DMS79 (cell line): ENCODE data around the gene MAEA.
"Not testable (repeated sequence)": the region's sequence is repeated elsewhere in the genome, so short reads cannot be mapped to it uniquely, and the experiment has no call there.

ENCODE experiments used
- DNase-seq: peaks from one replicate; lab custom pipeline; 2025; lab: John Stamatoyannopoulos, UW

MAEA gene

DNA sequence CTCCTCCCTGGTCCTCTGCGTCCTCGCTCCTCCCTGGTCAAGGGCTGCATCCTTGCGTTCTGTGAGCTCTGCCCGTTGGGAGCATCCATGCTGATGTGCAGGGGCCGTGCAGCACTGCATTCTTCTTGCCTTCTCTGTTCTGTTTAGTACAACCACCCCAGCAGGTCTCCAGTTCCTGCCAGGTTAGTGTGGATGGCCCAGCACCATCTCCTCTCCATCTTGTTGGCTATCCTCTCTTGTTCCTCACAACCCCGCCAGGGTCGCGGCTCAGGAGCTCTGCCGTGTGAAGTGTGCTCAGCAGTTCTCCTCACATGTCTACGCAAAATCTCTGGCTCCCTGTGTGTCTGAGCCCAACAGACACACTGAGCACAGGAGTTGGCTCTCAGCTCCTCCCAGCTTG lies 10.4 kb upstream of the MAEA start:
- DNase-seq: no peak

DNA sequence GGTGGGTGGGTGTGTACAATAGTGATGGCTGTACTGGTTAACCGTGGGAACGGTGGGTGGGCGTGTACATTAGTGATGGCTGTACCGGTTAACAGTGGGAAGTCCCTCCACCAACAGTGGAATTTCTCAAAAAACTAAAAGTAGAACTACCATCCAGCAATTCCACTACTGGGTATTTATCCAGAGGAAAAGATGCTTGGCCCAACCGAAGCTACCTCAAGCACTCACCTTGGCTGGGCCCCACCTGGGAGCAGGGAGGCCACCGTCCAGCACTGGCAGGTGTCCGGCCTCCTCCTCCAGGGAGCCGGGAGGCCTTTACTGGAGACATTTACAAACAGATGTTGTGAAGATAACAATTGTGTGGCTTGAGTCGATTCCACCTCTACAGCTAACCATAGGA lies 6.0 kb upstream of the MAEA start:
- DNase-seq: no peak

DNA sequence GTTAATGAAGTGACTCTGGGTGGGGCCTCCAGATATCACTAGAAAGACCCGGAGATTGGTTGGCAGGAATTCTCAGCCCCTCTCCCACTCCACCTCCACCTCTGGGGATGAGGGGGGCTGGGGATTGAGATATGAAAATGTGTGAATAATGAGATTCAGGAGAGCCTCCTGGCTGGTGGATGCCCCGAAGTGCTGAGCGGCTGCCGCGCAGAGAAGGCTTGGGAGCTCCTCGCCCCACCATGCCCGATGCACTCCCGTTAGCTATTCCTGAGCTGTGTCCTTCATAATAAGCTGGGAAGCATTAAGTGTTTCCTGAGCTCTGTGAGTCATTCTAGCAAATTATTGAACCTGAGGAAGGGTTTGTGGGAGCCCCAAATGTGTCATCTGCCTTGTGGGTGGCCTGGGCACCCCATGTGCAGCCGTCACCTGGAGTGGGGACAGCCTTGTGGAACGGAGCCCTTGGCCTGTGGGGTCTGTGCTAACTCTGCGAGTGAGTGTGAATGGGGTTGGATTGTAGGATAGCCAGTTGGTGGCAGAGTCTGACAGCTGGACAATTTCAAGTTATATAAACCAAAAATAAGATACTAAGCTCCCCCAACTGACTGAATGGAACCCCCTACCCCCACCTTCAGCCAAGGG lies 4.4 kb upstream of the MAEA start:
- no peak for DNase-seq

DNA sequence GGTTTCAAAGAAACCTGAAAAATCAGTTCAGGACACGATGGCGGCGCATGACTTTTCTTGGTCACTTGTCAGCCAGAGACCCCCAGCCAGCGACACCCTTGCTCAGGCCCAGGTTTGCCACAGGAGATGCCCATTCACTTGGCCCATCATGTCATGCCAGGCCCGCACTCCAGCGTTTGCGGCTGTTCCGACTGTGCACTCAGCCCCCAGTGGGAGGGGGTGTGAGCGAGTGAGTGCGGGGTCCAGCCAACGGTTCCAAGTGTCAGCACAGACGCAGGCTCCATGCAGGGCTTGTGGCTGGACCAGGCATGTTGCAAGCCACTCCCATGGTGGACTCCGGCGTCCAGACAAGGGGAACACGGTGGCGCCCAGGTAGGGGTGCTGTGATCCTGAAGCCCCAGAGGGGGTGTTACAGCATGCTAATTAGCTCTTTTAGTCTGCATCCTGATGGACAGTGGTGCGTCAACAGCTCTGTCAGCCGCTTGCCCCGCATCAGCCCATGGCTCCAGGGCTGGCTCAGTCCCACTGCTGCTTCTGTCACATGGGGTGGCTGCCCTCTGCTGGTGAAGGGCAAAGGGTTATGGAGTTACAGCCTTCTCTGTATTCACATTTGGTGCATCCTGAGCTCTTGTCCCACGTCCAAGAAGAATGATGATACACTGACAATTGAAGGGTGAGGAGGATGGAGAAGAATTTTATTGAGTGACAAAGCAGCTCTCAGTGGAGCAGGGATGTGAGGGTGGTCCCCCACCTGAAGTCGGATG lies 3.7 kb upstream of the MAEA start:
- no peak for DNase-seq

DNA sequence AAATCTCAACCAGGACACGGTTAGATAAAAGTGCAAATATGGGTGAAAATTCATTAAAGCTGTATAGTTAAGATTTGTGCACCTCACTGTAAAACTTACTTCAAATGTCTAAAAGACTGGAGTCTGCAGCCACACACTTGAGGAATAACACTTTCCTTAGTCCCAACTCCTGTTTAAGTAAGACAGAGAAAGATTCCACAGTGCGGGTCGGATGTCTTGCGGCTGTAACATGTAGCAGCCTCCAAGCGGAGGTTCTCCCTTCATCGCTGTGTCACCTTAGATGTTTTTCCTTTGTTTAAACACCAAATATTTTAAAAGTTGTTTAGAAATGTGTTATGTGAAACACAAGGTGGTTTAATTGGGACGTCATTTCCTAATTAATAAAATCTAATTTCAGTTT lies 905 bp upstream of the MAEA start:
- no peak for DNase-seq

DNA sequence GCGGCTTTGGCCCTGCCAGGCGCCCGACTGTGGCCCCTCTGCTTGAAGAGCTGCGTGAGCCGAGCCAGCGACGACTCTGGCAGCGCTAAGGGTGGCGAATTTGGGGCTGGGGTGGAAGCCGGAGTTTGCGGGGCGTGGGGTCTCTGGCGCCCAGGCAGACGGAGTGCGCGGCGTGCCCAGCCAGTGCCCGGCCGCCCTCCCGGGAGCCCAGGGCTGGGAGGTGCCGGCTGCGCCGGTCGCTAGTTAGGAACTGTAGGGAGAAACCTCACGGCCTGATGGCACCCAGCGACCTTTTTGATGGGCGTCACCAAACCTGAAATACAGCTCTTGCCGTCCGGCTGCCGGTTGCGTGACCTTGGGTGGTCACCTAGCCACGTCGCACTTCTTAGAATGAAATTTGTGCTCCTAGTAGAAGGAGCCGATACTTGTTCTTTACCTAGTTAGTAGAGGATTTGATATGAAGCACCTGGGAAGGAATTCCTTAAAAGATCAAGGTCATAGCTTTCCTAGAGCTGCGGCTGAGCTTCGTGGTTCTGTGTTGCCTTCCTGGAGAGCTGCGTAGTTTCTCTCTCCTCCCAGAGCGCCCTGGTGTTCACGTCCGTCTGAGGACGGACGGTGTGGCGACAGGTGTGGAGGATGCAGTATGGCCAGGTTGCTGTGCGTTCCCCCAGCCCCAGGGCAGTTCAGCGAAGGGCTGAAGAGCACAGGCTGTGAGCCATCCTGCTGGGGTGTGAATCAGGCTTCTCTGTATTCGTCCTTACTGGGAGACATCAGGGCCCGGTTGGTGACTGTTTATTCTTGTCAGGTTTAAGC lies 680 bp downstream of the MAEA start:
- no peak for DNase-seq

DNA sequence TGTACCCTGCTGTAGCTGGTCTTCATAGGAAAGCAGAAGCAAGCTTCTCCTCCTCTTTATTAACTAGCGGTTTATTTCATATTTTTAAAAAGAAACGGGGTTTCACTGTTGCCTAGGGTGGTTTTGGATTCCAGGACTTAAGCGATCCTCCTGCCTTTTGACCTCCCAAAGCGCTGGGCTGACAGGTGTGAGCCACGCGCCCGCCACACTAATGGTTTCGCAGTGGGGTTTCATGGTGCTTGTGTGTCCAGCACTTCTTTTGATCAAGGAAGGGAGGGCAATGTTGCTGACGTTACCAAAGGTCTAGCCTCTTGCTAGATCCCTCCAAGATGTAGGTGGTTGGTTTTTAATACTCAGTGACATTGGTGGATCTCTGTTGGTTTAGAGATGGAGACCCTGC lies 1.4 kb downstream of the MAEA start:
- DNase-seq: no peak

DNA sequence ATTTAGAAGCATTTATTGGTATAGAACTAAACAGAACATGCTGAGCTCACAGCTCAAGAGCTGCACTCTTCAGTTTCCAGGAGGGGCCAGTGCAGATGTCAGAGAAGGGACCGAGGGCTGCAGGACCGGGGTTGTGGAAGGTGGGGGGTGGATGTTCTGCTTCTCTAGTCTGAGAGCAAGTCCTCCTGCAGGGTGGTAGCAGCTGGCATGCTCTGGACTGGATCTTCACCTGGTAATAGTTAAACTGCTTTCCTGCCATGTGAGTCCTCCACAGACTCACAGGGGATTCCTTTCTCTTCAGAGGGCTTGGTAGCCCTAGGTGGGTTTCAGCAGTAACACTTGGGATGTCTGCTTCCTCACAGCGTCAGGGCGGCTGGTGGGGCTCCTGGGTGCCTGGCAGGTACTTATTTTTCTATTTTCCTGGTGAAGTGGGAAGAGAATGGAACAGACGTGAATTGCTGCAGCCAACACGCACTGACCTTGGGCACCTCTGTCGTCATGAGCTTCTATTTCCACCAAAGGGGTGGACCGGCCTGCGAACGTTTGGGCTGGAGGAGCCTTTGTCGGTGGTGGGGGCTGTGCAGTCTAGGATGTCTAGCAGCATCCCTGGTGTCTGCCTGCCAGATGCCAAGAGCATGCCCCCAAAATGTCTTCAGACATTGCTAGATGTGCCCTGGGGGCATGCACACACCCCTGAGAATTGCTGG lies 2.5 kb downstream of the MAEA start:
- DNase-seq: no peak

DNA sequence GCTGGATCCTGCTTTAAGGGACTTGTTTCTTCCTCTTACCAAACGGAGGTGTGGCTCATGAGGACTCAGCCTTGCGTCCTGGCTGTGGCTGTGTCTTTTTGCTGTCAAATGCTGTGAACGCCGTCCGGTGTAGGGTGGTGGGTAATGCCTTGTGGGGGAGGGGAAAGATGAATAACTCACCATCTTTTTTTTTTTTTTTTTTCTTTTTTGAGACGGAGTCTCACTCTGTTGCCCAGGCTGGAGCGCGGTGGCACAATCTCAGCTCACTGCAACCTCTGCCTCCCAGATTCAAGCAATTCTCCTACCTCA lies 3.0 kb downstream of the MAEA start:
- DNase-seq: not testable (repeated sequence)

DNA sequence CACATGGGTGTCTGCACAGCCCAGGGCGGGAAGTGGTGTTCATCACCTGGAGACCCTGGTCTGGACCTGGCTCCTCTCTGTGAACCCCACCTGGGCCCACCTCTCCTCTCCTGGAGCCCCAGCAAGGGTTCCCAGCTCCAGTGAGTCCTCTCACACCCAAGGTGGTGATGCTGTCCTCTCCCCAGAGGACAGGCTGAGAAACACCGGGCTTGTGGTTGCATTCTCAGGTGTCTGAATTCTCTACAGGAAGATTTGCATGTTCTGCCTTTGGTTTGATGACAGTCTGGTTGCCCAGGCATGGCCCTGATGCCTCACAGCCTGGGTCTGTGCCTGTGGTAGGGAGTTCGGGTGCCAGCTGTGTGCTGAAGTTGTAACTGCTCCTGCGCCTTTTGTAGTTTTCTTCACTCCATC lies 3.8 kb downstream of the MAEA start:
- no peak for DNase-seq

DNA sequence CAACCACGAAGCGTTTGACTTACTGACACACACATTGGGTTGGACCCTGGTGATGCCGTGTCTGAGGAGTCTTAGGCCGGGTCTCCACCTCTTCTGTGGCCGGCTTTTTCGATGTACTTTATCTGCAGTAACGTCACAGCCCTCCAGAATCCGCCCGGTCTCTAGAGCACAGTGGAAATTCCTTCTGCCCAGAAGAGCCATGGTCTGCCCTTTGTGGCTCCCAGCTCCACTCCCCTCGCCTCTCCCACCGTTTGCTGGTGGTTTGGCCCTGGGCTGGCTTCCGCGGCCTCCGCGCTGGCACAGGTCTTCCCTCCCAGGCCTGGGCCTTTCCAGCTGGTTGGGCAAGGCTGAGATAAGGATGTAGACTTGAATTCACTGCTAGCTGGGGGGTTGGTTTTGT lies 4.3 kb downstream of the MAEA start:
- no peak for DNase-seq

DNA sequence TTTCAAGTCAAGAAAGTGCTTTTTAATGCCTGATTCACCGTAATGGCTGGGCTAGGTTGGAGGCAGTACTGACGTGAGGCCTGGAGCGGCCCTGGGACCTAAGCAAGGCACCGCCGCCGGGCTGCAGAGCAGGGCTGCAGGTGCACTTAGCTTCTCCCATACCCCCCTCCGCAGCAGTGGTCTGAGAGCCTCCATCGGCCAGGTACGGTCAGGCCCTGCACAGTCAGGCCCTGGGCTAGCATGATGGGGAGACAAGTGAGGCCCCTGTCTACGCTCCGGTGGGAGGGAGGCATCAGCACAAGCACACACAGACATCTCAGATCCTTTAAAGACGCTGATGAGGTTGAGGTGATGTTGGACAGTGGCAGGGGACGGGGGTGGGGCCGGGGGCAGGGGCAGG lies 4.7 kb downstream of the MAEA start:
- no peak for DNase-seq

DNA sequence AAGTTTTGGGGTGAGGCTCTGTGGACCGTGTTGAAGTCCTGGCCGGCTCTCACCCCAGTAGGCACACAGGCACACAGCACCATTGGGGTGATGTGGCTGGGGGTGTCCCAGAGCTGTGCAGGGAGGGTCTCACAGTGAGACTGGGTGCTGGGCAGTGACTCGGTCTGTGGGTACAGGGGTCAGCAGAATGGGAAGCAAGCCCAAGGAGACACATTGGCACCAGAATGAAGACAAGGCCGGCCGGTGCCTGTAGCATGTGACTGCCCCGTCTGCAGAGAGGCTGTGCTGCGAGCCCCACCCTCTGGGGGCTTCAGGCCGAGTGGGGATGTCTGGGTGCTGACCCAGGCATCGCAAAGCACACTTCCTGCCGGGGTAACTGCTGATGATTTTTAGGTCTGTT lies 5.2 kb downstream of the MAEA start:
- DNase-seq: no peak

DNA sequence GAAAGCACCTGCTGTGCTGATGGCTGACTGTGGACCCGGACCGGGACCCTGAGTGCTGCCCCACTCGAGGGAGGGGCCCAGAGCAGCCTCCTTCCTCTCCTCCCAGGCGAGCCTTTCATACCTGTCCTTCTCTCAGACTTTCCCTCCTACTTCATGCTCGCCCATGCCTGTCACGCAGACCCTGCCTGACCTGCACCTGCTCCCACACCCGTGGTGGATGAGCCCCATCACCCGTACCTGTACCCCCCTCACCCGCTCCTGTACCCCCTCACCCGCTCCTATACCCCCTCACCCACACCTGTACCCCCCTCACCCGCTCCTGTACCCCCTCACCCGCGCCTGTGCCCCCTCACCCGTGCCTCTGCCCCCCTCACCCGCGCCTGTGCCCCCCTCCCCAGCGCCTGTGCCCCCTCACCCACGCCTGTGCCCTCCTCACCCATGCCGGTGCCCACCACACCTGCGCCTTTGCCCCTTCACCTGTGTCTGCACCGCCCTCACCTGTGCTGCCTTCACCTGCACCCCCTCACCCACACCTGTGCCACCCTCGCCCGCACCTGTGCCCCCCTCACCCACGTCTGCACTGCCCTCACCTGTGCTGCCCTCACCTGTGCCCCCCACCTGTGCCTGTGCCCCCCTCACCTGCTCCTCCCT lies 5.8 kb downstream of the MAEA start:
- no peak for DNase-seq

DNA sequence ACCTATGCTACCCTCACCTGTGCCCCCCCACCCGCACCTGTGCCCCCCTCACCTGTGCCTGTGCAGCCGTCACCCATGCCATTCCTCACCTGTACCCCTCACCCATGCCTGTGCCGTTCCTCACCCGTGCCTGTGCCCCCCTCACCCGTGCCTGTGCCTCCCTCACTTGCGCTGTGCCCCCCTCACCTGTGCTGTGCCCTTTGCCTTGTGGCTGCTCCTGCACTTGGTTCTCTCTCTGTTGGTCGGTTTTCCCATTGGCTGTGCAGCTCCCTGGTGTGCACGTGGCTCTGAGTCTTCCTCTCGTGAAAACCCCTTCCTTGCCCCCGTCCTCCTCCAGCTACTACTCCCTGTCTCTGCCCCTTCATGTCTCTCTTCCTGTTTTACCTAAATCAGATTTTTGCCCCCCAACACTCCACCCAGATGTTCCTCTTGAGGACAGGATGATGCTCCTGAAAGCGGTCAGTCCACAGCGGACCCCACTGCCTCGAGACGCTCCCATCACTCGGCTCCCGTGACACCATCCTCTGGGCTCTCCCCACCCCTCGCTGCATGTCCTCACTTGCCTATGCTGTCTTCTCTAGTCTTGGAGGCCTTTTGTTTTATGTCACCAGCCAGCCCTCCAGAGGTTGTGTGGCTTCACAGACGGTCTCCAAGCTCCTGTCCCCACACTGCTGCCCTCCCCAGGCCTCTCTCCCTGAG lies 6.8 kb downstream of the MAEA start:
- no peak for DNase-seq

DNA sequence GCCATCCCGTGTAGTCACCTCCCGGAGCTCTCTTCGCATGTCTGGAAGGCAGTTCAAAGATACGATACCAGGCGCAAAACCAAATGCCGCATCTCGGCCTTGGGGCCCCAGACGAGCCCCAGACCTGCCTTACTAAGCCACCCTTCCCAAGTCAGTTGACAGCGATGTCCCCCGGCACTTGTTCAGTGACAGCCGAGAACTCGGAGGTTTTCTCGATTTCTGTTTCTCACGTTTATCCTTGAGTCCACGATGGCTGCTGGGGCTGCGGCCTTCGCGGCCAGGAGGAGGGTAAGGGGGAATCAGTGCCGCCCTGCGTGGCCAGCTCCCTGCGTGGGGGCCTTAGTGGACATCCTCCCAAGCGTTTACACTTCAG lies 7.3 kb downstream of the MAEA start:
- no peak for DNase-seq

DNA sequence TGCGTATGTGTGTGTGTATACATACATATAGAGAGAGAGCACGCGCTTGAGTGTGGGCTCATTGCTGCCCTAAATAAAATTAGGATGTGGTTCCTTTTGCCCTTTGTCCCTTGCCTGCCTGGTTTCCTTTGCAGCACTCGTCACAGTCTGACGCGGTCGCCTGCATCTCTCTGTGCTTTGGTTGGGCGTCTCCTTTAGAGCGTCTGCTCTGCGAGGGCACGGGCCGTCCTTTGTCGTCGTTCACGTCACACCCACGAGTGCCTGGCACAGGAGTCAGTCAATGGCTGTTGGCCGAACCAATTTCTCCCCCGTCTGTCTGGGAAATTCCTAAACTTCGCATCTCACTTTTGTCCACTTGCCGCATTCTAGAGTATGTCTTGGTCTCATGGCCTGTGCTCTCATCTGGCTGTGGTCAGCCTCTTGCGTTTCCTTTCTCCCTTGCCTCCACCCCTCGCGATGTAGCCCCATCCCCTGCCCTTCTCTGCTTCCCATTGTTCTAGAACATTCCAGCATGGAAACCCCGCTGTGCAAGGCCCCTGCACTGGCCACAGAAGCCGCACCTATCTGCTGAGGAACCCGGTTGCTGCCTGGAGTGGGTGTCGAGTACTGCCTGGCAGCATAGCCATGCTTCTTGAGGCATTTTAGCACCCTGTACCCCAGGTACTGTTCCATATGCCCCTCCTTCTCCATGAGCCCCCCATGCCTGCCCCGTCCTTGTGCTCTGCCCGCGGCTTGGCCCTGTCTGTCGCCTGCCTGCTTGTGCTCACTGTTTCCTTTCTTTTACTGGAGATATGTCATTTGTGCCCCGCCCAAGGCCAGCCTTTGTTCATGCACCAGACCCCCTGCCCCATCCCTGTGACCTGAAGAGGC lies 8.0 kb downstream of the MAEA start:
- DNase-seq: no peak

DNA sequence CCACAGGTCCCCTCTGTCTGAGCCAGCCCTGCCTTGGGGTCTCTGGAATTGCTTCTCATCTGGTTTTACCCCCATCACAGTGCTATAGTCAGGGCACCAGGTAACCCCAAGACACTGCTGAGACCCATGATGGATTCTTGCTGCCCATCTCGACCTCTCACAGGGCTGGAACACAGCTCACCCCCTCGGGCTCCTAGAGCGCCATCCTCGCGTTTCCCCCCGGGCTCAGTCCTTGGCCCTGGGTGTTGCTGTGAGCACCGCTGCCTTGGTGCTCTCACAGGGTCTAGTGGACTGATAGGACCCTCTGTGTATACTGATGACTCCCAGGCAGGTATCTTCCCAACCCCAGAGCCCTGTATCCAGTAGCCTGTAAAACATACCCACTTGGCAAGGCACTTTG lies 8.8 kb downstream of the MAEA start:
- DNase-seq: no peak

DNA sequence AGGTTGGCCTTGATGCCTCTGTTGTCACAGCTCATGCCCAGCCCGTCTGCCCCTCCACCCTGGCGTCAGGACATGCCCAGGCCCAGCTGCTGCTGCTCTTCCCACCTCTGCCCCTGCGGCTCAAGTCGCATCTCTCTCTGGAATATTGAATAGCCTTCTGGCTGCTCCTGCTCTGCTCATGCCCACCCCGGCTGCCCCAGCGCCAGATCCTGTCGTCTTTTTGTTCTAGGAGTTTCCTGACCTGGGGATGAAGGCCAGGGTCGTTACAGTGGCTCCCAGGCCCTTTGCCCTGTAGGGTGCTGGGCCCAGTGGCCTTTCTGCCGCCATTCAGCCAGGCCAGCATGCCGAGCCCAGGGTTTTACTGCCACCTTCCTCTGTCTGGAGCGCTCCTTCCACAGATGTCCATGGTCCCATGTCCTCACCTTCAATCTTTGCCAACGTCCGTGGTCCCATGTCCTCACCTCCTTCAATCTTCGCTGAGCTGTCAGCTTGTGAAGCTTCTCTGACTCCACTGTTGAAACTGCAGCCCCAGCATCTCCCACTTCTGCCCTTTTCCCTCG lies 9.7 kb downstream of the MAEA start:
- no peak for DNase-seq
